ENCODE data around the gene PYCARD. TPM values are rescaled to one million over a fixed set of nuclear protein-coding genes. Genes with fewer than 3 reads are reported as not detected.
"Not testable (repeated sequence)": the region's sequence is repeated elsewhere in the genome, so short reads cannot be mapped to it uniquely, and the experiment has no call there.

The PYCARD gene
- total RNA-seq, 1 donor from 2014 or later: 72.4 TPM

- intact Hi-C loops (cut with micrococcal nuclease): loop anchor here (5.0 kb wide), 1 partner anchor 37 kb away; no protein-coding TSS in a partner anchor
These were observed 13.0 kb upstream of the PYCARD start for GRCh38 chr16:31215287-31216162.

GRCh38 chr16:31214708-31215286 is 12.2 kb upstream of the PYCARD start:
- intact Hi-C loops (cut with micrococcal nuclease): loop anchor here (5.0 kb wide), 1 partner anchor 38 kb away; no protein-coding TSS in a partner anchor

GRCh38 chr16:31213877-31214707 is 11.5 kb upstream of the PYCARD start, which contains the start of gene TRIM72:
Gene TRIM72 (plus strand): TSS chr16:31214119. CDS start chr16:31214739, 620 bp downstream.
- intact Hi-C loops (cut with micrococcal nuclease): no loop called here

- intact Hi-C loops (cut with micrococcal nuclease): no loop called here
These were observed 10.8 kb upstream of the PYCARD start for GRCh38 chr16:31213342-31213741.

- intact Hi-C loops (cut with micrococcal nuclease): no loop called here
These were observed 4.2 kb upstream of the PYCARD start for GRCh38 chr16:31206776-31207175.

- intact Hi-C loops (cut with micrococcal nuclease): loop anchor here (5.0 kb wide), 3 partner anchors 152 to 662 kb away; partner anchors contain the start of gene ITGAX
These were observed 2.5 kb upstream of the PYCARD start for GRCh38 chr16:31204871-31205666.

GRCh38 chr16:31201582-31202413 is 762 bp downstream of the PYCARD start:
- intact Hi-C loops (cut with micrococcal nuclease): loop anchor here (1.0 to 5.0 kb wide), 7 partner anchors 22 to 666 kb away; partner anchors contain the start of genes ITGAX and ZNF843

GRCh38 chr16:31200821-31201568 is 1.6 kb downstream of the PYCARD start:
- intact Hi-C loops (cut with micrococcal nuclease): loop anchor here (1.0 to 5.0 kb wide), 6 partner anchors 22 to 666 kb away; partner anchors contain the start of genes ITGAX and ZNF843

- intact Hi-C loops (cut with micrococcal nuclease): loop anchor here (2.0 to 5.0 kb wide), 4 partner anchors 157 to 667 kb away; partner anchors contain the start of genes ITGAX and ZNF843
These were observed 2.4 kb downstream of the PYCARD start for GRCh38 chr16:31200111-31200510.

- intact Hi-C loops (cut with micrococcal nuclease): loop anchor here (2.0 to 5.0 kb wide), 4 partner anchors 158 to 668 kb away; partner anchors contain the start of genes ITGAX and ZNF843
These were observed 3.0 kb downstream of the PYCARD start for GRCh38 chr16:31199430-31200041.

- intact Hi-C loops (cut with micrococcal nuclease): no loop called here
These were observed 4.2 kb downstream of the PYCARD start for GRCh38 chr16:31198207-31198882.

GRCh38 chr16:31196324-31197088 is 6.1 kb downstream of the PYCARD start:
- intact Hi-C loops (cut with micrococcal nuclease): no loop called here

GRCh38 chr16:31195861-31196260 is 6.7 kb downstream of the PYCARD start:
- intact Hi-C loops (cut with micrococcal nuclease): not testable (repeated sequence)

GRCh38 chr16:31194898-31195297 is 7.7 kb downstream of the PYCARD start:
- intact Hi-C loops (cut with micrococcal nuclease): no loop called here

- intact Hi-C loops (cut with micrococcal nuclease): no loop called here
These were observed 8.7 kb downstream of the PYCARD start for GRCh38 chr16:31193874-31194273.

GRCh38 chr16:31192856-31193642 is 9.5 kb downstream of the PYCARD start:
- intact Hi-C loops (cut with micrococcal nuclease): no loop called here
